H1 (cell line): Measurements from ENCODE around the gene BATF2. TPM values are rescaled to one million over a fixed set of nuclear protein-coding genes. Genes with fewer than 3 reads are reported as not detected.

Experiments
- CTCF ChIA-PET: fragments of 300-600 bp; sonication (Branson Sonifier 250); formaldehyde crosslinking; loops from one replicate; lab custom pipeline; 2021; ENCODE audit not compliant: partially characterized antibody; lab: Charles Lee
- POLR2A ChIA-PET: fragments of 300-600 bp; sonication (Branson Sonifier 250); formaldehyde crosslinking; loops from one replicate; lab custom pipeline; 2021; ENCODE audit warnings: inconsistent platforms; ENCODE audit not compliant: partially characterized antibody; lab: Charles Lee
- DNase-seq, 2 experiments: peaks; one replicate each; pipeline versions ENCODE4 v3.0.0 to v3.0.0-alpha.2; 2010 to 2022; ENCODE audit warnings: low spot score in 2 of 2, low read depth in 1 of 2, mixed read lengths in 1 of 2
- FAIRE-seq: peaks from 2 replicates; lab custom pipeline; 2011; peaks lifted over from hg19 to GRCh38; lab: Jason Lieb, UNC
- H2AFZ ChIP-seq: 2 replicates; pipeline ENCODE4 v1.8.1; 2012; ENCODE audit warnings: low read length, inconsistent platforms
- H2AK5ac ChIP-seq: 2 replicates; pipeline ENCODE4 v1.6.1; 2013; ENCODE audit warnings: low read depth, low read length
- H2BK120ac ChIP-seq: replicated peaks from 2 replicates; pipeline ENCODE3; 2013; ENCODE audit warnings: low read depth, low read length, inconsistent platforms
- H2BK12ac ChIP-seq: 2 replicates; pipeline ENCODE4 v1.6.1; 2013; ENCODE audit warnings: low read depth, low read length
- H2BK15ac ChIP-seq: 2 replicates; pipeline ENCODE4 v1.6.1; 2013; ENCODE audit warnings: low read length
- H2BK20ac ChIP-seq: 2 replicates; pipeline ENCODE4 v1.6.1; 2013; ENCODE audit warnings: low read length
- H2BK5ac ChIP-seq: 2 replicates; pipeline ENCODE4 v1.6.1; 2013; ENCODE audit warnings: low read depth, low read length
- H3K14ac ChIP-seq: 2 replicates; pipeline ENCODE4 v1.6.1; 2013; ENCODE audit warnings: inconsistent platforms; ENCODE audit not compliant: insufficient read length
- H3K18ac ChIP-seq: 2 replicates; pipeline ENCODE4 v1.6.1; 2013; ENCODE audit warnings: low read length; ENCODE audit errors: extremely low read depth
- H3K23ac ChIP-seq: 2 replicates; pipeline ENCODE4 v1.6.1; 2013; ENCODE audit warnings: inconsistent platforms; ENCODE audit not compliant: insufficient read length
- H3K23me2 ChIP-seq: 2 replicates; pipeline ENCODE4 v1.6.1; 2013; ENCODE audit warnings: low read depth, low read length
- H3K27ac ChIP-seq: 2 replicates; pipeline ENCODE4 v1.6.1; 2011; ENCODE audit warnings: low read depth, low read length, inconsistent platforms
- H3K27me3 ChIP-seq, 4 experiments: replicated peaks in 1 of 4; 1 replicate in 1 of 4; 2 replicates in 3 of 4; pipeline versions ENCODE4 v1.6.1 to v1.8.1; 2011 to 2013; ENCODE audit warnings: low read length in 3 of 4, mild to moderate bottlenecking in 3 of 4, inconsistent platforms in 2 of 4, mixed read lengths in 2 of 4, moderate library complexity in 1 of 4; ENCODE audit not compliant: control insufficient read depth in 3 of 4, insufficient read depth in 3 of 4; ENCODE audit errors: extremely low read depth in 1 of 4
- H3K36me3 ChIP-seq, 4 experiments: 2 replicates each; pipeline versions ENCODE4 v1.6.1 to v1.8.1; 2011 to 2013; ENCODE audit warnings: mild to moderate bottlenecking in 4 of 4, low read length in 3 of 4, moderate library complexity in 2 of 4, control low read depth in 1 of 4, inconsistent platforms in 1 of 4; ENCODE audit not compliant: insufficient read depth in 4 of 4, control insufficient read depth in 2 of 4
- H3K4ac ChIP-seq: replicated peaks from 2 replicates; pipeline ENCODE3; 2013; ENCODE audit warnings: low read length, low read depth, mixed read lengths, inconsistent platforms; ENCODE audit not compliant: insufficient read length
- H3K4me1 ChIP-seq, 4 experiments: replicated peaks in 1 of 4; 1 replicate in 1 of 4; 2 replicates in 3 of 4; pipeline versions ENCODE4 v1.6.1 to v1.8.1; 2011 to 2013; ENCODE audit warnings: low read length in 3 of 4, inconsistent platforms in 2 of 4, mixed read lengths in 1 of 4; ENCODE audit not compliant: insufficient read depth in 4 of 4, control insufficient read depth in 3 of 4
- H3K4me2 ChIP-seq, 2 experiments: 2 replicates each; pipeline versions ENCODE4 v1.6.1 to v1.8.1; 2011 to 2013; ENCODE audit warnings: low read depth in 2 of 2, low read length in 2 of 2, control low read depth in 1 of 2, inconsistent platforms in 1 of 2, mild to moderate bottlenecking in 1 of 2; ENCODE audit not compliant: insufficient read depth in 1 of 2
- H3K4me3 ChIP-seq, 4 experiments: fragments of 200-600, 300-600 bp in 1 of 4; sonication (generic), shearing (Covaris generic), sonication (Bioruptor Twin) in 1 of 4; 2 replicates each; pipeline versions ENCODE4 v1.5.1 to v1.8.1; 2011 to 2016; ENCODE audit warnings: low read length in 4 of 4, low read depth in 3 of 4, control low read depth in 2 of 4, inconsistent platforms in 2 of 4, mild to moderate bottlenecking in 2 of 4, mixed read lengths in 1 of 4, moderate library complexity in 1 of 4; ENCODE audit not compliant: insufficient read depth in 2 of 4; ENCODE audit errors: extremely low read depth in 1 of 4
- H3K56ac ChIP-seq: replicated peaks from 2 replicates; pipeline ENCODE3; 2013; ENCODE audit warnings: low read depth, mild to moderate bottlenecking, mixed read lengths, low read length, inconsistent platforms; ENCODE audit not compliant: insufficient read length
- H3K79me1 ChIP-seq: 2 replicates; pipeline ENCODE4 v1.6.1; 2013; ENCODE audit warnings: low read depth, low read length, control low read depth
- H3K79me2 ChIP-seq, 2 experiments: 2 replicates each; pipeline versions ENCODE4 v1.6.1 to v1.8.1; 2012 to 2013; ENCODE audit warnings: low read length in 2 of 2, mild to moderate bottlenecking in 2 of 2, inconsistent platforms in 1 of 2; ENCODE audit not compliant: insufficient read depth in 2 of 2, control insufficient read depth in 1 of 2
- H3K9ac ChIP-seq, 4 experiments: replicated peaks in 1 of 4; 1 replicate in 1 of 4; 2 replicates in 3 of 4; pipeline versions ENCODE4 v1.6.1 to v1.8.1; 2011 to 2013; ENCODE audit warnings: low read depth in 3 of 4, low read length in 3 of 4, control low read depth in 2 of 4, mild to moderate bottlenecking in 2 of 4, moderate library complexity in 2 of 4, inconsistent platforms in 1 of 4; ENCODE audit errors: extremely low read depth in 1 of 4
- H3K9me3 ChIP-seq, 2 experiments: 2 replicates each; pipeline versions ENCODE4 v1.6.1 to v1.8.1; 2012 to 2013; ENCODE audit warnings: mild to moderate bottlenecking in 2 of 2, moderate library complexity in 2 of 2, control low read depth in 1 of 2, inconsistent platforms in 1 of 2, low read depth in 1 of 2, low read length in 1 of 2, mixed read lengths in 1 of 2; ENCODE audit not compliant: insufficient read depth in 2 of 2
- H4K20me1 ChIP-seq, 2 experiments: replicated peaks in 1 of 2; 2 replicates each; pipeline versions ENCODE3 to v1.8.1; 2011 to 2013; ENCODE audit warnings: inconsistent platforms in 2 of 2, low read length in 2 of 2, mild to moderate bottlenecking in 1 of 2; ENCODE audit not compliant: insufficient read depth in 2 of 2, control insufficient read depth in 1 of 2
- H4K5ac ChIP-seq: 2 replicates; pipeline ENCODE4 v1.6.1; 2013; ENCODE audit warnings: low read length, low read depth, mixed read lengths, inconsistent platforms; ENCODE audit not compliant: insufficient read length
- H4K8ac ChIP-seq: 2 replicates; pipeline ENCODE4 v1.8.0; 2013; ENCODE audit warnings: mild to moderate bottlenecking, moderate library complexity, low read length, inconsistent platforms; ENCODE audit not compliant: insufficient read depth; ENCODE audit errors: extremely low read depth
- H4K91ac ChIP-seq: replicated peaks from 2 replicates; pipeline ENCODE3; 2013; ENCODE audit warnings: low read length, mixed read lengths, inconsistent platforms; ENCODE audit not compliant: insufficient read length
- SAP30 ChIP-seq: fragments of 300-600 bp; sonication (generic); IDR thresholded peaks from 2 replicates; pipeline ENCODE4 v1.7.1; 2012; ENCODE audit warnings: low read length, moderate library complexity, mild to moderate bottlenecking, inconsistent platforms; ENCODE audit not compliant: insufficient read depth, insufficient replicate concordance
- WGBS, 2 experiments: shearing (Covaris generic) in 1 of 2; methylation state at CpG; one replicate each; pipeline versions ENCODE4 v1.1.6 to v1.1.7; 2013 to 2015; ENCODE audit warnings: low lambda C conversion rate in 2 of 2, mixed read lengths in 2 of 2, inconsistent platforms in 1 of 2, low coverage in 1 of 2, missing lambda C conversion rate in 1 of 2; ENCODE audit not compliant: insufficient replicate concordance in 2 of 2, insufficient coverage in 1 of 2, insufficient read length in 1 of 2; ENCODE audit errors: extremely low coverage in 1 of 2, missing lambda C conversion rate in 1 of 2; 5-methylcytosine and 5-hydroxymethylcytosine counted together
- polyA plus RNA-seq, 7 experiments: library from polyadenylated mRNA; depleted of rRNA in 3 of 7; stranded (reverse) in 5 of 7; unstranded in 2 of 7; fragments of >200 nt in 5 of 7; fragments of 200-250 nt in 2 of 7; gene quantifications; 1 replicate in 5 of 7; 2 replicates in 1 of 7; 4 replicates in 1 of 7; pipeline versions ENCODE4 v1.2.1 to v1.2.3, GENCODE V29; 2011 to 2013; ENCODE audit warnings: missing spikeins in 2 of 7, mixed read lengths in 2 of 7
- total RNA-seq: library from RNA; stranded (reverse); fragmentation: NEBNext Ultra II Directional; extraction: Animal tissue kit (Norgen Biotek cat#: 25700); gene quantifications from 2 replicates; pipeline ENCODE4 v1.2.1, GENCODE V29; 2021

The BATF2 gene
- total and polyA plus RNA-seq, 2 of the 8 experiments (the other 6 are each of a cell fraction or from before 2014, with no cell fraction given), result 1.4 to 3.1 TPM

- H3K9me3 ChIP-seq, result no peaks in the 10 kb centered on the region
- H3K18ac ChIP-seq, result no peak overlapping the region
- FAIRE-seq (no peak), DNase-seq (no peak)
- H2BK15ac ChIP-seq, result no peak overlapping the region
- H3K36me3 ChIP-seq, result no peaks in the 10 kb centered on the region
- H2AFZ ChIP-seq, result no peak overlapping the region
- no peak overlapping the region for H2BK120ac ChIP-seq
- no peak overlapping the region for H2AK5ac ChIP-seq
- ChIA-PET CTCF (interaction anchor here (0.6 to 2.0 kb wide), 3 partner anchors 12 to 33 kb away, joined by 3 to 10 read pairs (median 3); partner anchors contain the start of gene BATF2), POLR2A (no interaction called here)
- H3K4me1 ChIP-seq, result peaks cover 0 to 2% (median 0%) of the 10 kb centered on the region in 4 experiments; a peak in 1 of 7 replicates
- no peak overlapping the region for H3K56ac ChIP-seq
- H3K4me3 ChIP-seq, result no peak overlapping the region
- no peak overlapping the region for H3K4me2 ChIP-seq
- H4K5ac ChIP-seq, result no peak overlapping the region
- no peak overlapping the region for H3K23ac ChIP-seq
- WGBS, 2 experiments, result 86% methylated on average over 7 of the region's 7 CpGs; no CpG with 5 or more reads in 1 of the 2 experiments
- no peaks in the 10 kb centered on the region for H3K27me3 ChIP-seq
- no peaks in the 10 kb centered on the region for H3K79me2 ChIP-seq
- H3K79me1 ChIP-seq, result no peaks in the 10 kb centered on the region
- no peak overlapping the region for H3K27ac ChIP-seq
- H4K20me1 ChIP-seq, result no peaks in the 10 kb centered on the region
- H3K14ac ChIP-seq, result no peak overlapping the region
- no peak for TF ChIP-seq SAP30
- H2BK20ac ChIP-seq, result no peak overlapping the region
- no peak overlapping the region for H4K8ac ChIP-seq
- H3K9ac ChIP-seq, result no peak overlapping the region
- H3K4ac ChIP-seq, result no peak overlapping the region
- no peak overlapping the region for H2BK12ac ChIP-seq
- no peak overlapping the region for H2BK5ac ChIP-seq
- H4K91ac ChIP-seq, result no peak overlapping the region
- H3K23me2 ChIP-seq, result no peaks in the 10 kb centered on the region
These were observed 11.2 kb upstream of the BATF2 start for GRCh38 chr11:65008016-65008415.
